BE2C (cell line): ENCODE results near the gene KLF2.

Experiments
- DNase-seq: peaks from one replicate; pipeline ENCODE4 v3.0.0-alpha.2; 2020
- H3K27me3 ChIP-seq: fragments of 250-450 bp; sonication (Bioruptor Pico); 2 replicates; pipeline ENCODE4 v1.5.1; 2020; ENCODE audit warnings: mild to moderate bottlenecking
- H3K36me3 ChIP-seq: fragments of 250-450 bp; sonication (Bioruptor Pico); 2 replicates; pipeline ENCODE4 v1.5.1; 2020; ENCODE audit warnings: mild to moderate bottlenecking
- H3K4me1 ChIP-seq: fragments of 250-450 bp; sonication (Bioruptor Pico); 2 replicates; pipeline ENCODE4 v1.5.1; 2020
- H3K4me3 ChIP-seq: 2 replicates; pipeline ENCODE4 v1.5.1; 2011; ENCODE audit warnings: low read depth, low read length
- H3K9me3 ChIP-seq: fragments of 250-450 bp; sonication (Bioruptor Pico); 2 replicates; pipeline ENCODE4 v1.5.1; 2020
- TF ChIP-seq, protein P1 (sequence below): IDR thresholded peaks from 2 replicates; pipeline ENCODE4 v1.5.1; 2012; ENCODE audit warnings: mild to moderate bottlenecking, low read depth, low read length

Gene KLF2

GRCh38 chr19:16367261-16367683 lies 42.6 kb downstream of the KLF2 start:
- H3K27me3 ChIP-seq, result no peaks in the 10 kb centered on the region
- no peaks in the 10 kb centered on the region; the same call in 1 of the 2 replicates for H3K36me3 ChIP-seq
- no peaks in the 10 kb centered on the region for H3K4me1 ChIP-seq
- TF ChIP-seq, protein P1, sequence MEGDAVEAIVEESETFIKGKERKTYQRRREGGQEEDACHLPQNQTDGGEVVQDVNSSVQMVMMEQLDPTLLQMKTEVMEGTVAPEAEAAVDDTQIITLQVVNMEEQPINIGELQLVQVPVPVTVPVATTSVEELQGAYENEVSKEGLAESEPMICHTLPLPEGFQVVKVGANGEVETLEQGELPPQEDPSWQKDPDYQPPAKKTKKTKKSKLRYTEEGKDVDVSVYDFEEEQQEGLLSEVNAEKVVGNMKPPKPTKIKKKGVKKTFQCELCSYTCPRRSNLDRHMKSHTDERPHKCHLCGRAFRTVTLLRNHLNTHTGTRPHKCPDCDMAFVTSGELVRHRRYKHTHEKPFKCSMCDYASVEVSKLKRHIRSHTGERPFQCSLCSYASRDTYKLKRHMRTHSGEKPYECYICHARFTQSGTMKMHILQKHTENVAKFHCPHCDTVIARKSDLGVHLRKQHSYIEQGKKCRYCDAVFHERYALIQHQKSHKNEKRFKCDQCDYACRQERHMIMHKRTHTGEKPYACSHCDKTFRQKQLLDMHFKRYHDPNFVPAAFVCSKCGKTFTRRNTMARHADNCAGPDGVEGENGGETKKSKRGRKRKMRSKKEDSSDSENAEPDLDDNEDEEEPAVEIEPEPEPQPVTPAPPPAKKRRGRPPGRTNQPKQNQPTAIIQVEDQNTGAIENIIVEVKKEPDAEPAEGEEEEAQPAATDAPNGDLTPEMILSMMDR, result no peak
- DNase-seq, result no peak
- no peak overlapping the region for H3K4me3 ChIP-seq
- H3K9me3 ChIP-seq, result no peaks in the 10 kb centered on the region

DNA sequence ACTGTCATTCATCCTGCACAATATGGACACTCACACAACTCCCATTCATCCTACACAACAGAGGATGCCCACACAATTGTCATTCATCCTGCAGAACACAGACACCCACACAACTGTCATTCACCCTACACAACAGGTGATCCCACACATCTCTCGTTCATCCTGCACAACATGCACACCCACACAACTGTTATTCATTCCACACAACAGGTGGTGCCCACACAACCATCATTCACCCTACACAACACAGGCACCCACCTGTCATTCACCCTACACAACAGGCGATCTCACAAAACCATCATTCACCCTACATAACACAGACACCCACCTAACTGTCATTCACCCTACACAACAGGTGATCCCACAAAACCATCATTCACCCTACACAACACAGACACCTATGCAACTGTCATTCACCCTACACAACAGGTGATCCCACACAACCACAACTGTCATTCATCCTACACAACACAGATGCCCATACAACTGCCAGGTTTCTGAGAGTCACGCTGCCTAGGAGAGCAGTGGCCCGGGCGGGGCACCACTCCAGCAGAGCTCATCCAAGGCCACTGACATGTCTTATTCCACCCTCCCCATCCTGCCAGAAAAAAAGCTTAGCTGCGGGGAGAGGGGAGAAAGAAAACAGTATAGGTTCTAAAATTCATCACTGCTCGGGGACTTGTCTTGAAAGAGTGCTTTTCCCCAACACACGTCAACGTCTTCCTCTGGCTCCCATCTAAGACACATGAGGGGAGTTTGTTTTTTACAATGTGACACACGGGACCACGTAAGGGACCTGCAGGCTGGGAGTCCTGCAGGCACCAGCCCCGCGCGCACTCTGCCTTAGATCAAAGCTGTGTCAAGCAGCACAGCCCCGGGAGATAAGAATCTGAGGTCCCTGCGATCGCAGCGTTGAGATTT lies 44.0 kb downstream of the KLF2 start:
- H3K4me1 ChIP-seq, result no peaks in the 10 kb centered on the region
- no peaks in the 10 kb centered on the region for H3K27me3 ChIP-seq
- TF ChIP-seq, protein P1, result no peak
- no peak for DNase-seq
- no peaks in the 10 kb centered on the region for H3K9me3 ChIP-seq
- H3K4me3 ChIP-seq, result no peak overlapping the region
- peaks cover 2% of the 10 kb centered on the region; the same call in 1 of the 2 replicates for H3K36me3 ChIP-seq

GRCh38 chr19:16369306-16369663 lies 44.7 kb downstream of the KLF2 start:
- TF ChIP-seq, protein P1, result no peak
- no peak for DNase-seq

DNA sequence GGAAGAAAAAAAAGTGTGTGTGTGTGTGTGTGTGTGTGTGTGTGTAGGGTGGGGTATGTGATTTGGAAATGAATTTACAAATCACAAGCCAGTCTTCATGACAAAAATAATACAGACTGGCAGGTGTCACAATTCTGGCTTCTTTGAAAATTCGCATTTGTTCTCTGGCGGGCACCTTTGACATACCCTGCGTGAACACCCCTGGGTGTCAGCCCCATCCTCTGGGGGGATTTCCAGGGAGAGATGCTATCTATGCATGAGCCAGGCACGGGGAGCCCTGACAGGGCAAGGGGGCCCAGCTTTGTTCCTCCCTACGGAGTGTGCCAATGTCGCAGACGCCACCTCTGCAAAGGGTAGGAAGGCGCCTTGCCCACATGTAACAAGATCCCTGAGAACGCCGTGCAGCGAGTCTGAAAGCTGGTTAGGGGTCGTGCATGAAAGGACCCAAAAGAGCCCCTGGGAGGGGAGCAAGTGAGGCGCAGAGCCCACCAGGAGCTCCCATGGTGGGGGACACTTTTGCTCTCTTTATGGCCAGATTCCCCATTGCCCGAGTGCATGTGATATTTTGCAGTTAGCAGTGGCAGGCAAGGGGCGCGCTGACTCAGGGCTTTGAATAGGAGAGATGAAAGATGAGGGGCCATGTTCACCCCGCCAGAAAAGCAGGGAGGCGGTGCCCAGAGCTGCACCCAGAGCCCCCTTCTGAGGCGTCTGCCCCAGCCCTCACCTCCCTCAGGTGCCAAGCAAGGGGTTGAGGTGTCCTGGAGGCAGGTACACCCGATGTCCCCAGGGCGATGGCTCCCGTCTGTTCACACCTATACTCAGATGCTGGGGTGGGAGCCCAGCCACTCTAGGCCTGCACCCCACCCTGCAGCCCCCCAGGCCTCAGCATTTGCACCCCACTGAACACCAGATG lies 45.3 kb downstream of the KLF2 start:
- H3K4me1 ChIP-seq, result no peaks in the 10 kb centered on the region

More at GRCh38 chr19:16369306-16369663, 44.7 kb downstream of the KLF2 start:
- Histone ChIP-seq H3K27me3 (no peaks in the 10 kb centered on the region), H3K4me3 (no peak overlapping the region), H3K9me3 (no peaks in the 10 kb centered on the region), H3K36me3 (peaks cover 5% of the 10 kb centered on the region), H3K4me1 (no peaks in the 10 kb centered on the region)

DNA sequence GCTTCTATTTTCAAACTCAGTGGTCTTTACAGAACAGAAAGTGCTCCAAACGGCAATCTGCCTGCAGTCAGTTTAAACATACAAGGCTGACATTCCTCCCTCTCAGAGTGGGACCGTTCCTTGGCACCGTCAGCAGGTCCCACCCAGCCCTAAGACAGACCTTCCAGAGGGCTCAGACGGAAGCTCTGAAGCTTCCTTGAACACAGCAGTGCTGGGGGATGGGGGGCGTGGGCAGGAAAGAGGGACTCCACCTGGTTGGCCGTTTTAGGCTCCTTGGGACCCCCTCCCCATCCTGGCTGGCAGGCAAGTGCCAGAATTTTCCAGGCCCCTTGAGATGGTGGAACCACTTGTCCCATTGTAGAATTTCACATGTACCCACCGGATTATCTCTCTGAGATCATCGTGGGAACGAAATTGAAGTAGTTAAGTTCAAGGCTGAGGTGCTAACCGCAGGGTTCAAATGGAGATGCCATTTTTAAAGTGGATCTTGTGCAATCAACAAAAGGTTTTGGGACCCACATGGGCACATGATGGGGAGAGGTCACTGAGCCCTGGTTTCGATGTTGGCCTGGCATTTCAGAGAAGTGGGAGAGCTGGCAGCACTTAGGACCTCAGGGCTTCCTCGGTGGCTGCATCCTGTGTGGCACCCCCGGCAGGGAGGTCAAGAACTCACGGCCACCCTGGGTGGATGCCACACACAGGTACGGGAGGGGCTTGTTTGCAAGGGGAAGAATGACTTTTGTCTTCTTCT lies 46.2 kb downstream of the KLF2 start:
- no peak overlapping the region for H3K4me3 ChIP-seq
- no peaks in the 10 kb centered on the region for H3K4me1 ChIP-seq
- TF ChIP-seq, protein P1, result no peak
- peaks cover 8% of the 10 kb centered on the region for H3K36me3 ChIP-seq
- no peaks in the 10 kb centered on the region for H3K9me3 ChIP-seq
- H3K27me3 ChIP-seq, result no peaks in the 10 kb centered on the region
- DNase-seq, result no peak

More for the DNA sequence above, 45.3 kb downstream of the KLF2 start:
- H3K36me3 ChIP-seq, result peaks cover 8% of the 10 kb centered on the region
- no peaks in the 10 kb centered on the region for H3K9me3 ChIP-seq
- no peaks in the 10 kb centered on the region for H3K27me3 ChIP-seq
- DNase-seq, result no peak
- H3K4me3 ChIP-seq, result no peak overlapping the region
- TF ChIP-seq, protein P1, result no peak
